Superior temporal gyrus (tissue), 1 donor: ENCODE results near the gene SMAD3.

Experiments
- DNase-seq: peaks from one replicate; pipeline ENCODE4 v3.0.0-alpha.2; 2016; ENCODE audit errors: extremely low spot score

SMAD3 gene

GRCh38 chr15:67080900-67081431 is 15.6 kb downstream of the SMAD3 start:
- DNase-seq = no peak

DNA sequence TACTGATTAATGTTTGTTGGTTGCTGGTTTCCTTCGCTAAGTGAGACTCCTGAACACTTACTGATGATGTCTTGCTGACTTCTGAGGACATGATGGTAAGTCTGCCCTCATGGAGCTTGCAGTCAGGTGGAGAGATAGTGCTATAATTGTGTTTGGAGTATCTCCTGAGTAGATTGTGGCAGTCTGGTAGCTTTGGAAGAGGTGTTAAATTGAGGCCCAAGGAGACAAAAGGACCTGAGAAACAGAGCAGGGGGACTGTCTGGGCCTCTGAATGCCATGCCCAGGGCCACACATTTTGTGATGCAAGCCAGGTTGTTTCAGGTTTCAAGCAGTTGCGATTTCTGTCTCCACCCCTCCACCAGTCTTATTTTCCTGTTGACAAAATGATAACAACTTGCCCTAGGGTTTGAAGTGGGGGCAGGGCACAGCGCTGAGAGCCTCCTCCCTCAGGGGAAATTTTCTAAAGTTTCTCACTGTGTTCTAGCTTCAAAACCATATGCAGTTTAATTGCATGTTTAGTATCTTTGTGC is 16.7 kb downstream of the SMAD3 start:
- DNase-seq = no peak

- DNase-seq = no peak
Observed at GRCh38 chr15:67083135-67083762, 17.8 kb downstream of the SMAD3 start.

GRCh38 chr15:67084561-67084960 is 19.2 kb downstream of the SMAD3 start:
- no peak for DNase-seq

DNA sequence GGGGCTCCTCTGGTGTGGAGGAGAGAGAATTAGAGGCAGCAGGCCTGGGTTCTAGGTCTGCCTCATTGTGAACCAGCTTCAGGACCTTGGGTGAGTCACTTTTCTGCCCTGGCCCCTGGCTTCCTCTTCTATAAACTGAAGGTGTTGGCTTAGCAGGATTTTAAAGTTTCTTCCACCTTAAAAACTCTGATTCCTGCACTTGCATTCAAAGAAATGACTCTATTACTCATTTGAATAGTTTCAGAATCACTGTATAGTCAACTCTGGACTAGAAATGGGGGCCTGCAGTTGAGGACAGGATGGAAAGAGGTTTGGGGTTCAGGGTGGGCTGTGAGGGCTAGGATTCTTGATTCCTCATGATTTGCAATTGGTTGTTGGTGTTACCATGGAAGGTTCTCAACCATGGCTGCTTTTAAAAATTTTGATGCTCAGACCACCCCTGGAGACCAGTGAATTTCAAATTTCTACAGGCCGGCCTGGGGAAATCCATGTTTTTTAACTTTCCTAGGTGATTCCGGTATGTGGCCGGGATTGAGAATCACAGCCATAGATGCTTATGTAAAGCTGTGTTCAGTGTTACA is 19.9 kb downstream of the SMAD3 start:
- DNase-seq = no peak

GRCh38 chr15:67085818-67086636 is 20.6 kb downstream of the SMAD3 start:
- DNase-seq = no peak

DNA sequence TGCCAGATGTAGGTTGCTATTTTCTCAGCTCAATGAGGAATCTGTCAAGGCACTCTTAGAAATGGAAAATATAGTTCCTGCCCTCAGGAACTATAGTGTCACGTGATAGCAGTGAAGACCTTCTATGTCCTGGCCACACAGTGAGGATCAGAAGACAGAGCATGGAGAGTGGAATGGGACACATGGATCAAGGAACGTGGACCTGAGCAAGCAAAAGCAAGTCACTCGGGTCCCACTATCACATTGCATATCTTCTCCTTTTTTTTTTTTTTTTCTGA is 21.2 kb downstream of the SMAD3 start:
- DNase-seq = no peak

DNA sequence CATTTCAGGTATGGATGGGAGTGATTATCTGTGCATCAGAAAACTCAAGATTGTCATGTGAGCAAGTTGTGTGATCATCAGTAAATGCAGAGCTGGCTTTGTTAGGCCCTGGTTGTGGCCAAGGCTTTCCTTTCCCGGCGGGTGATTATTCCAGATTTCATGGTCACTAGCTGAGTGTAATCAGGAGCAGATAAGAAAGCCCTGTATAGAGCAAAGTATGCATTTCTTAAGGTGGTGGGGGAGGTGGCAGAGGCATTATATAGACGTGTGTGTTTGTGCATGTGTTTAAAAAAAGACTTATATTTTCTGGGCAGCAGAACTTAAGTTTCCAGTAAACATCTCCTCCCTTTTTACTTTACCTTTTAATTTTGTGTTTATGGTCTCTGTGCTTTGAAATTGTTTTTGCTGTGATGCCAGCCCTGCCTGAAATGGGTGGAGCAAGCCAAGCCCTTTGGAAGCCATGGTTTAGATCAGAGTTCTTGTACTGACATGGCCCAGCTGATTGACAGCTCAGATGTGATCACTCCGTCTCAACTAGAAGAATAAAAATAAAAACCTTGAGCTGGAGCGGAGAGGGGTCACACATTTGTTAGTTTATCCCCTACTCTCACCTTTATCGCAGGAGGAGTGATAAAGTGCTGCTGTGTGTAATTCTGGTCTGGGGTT is 22.2 kb downstream of the SMAD3 start:
- DNase-seq = no peak

GRCh38 chr15:67089217-67090193 is 24.1 kb downstream of the SMAD3 start:
- no peak for DNase-seq

GRCh38 chr15:67090297-67091070 is 25.1 kb downstream of the SMAD3 start:
- DNase-seq = no peak

GRCh38 chr15:67091071-67091979 is 25.9 kb downstream of the SMAD3 start:
- no peak for DNase-seq

DNA sequence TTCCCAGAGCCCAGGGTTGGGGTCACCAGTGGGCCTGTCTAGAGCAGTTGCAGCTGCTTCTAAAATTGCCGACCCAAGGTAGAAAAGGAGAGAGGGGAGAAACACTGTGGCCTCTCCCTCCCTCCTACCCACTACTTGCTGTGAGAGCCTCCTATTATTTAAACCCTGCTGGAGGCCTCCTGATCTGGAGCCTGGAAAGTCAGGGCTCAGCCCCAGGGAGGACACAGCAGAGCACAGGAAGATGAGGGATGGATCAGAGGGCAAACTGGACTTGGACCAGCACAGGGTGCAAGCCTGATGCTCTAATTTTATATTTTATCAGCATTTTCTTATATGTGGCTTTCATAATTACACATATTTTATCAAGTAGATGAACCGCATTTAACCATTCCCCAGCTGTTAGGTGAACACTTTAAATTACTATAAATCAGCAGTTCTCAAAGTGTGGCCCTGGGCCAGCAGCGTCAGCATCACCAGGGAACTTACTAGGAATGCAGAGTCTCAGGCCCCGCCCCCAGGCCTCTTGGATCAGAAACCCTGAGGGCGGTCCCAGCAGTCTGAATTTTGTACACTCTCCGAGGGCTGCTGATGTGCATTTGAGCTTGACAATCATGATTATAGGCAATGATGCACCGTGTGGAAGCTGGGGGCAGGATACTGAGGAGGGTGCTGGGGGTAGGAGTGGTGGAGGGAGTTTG is 26.7 kb downstream of the SMAD3 start:
- DNase-seq = no peak

DNA sequence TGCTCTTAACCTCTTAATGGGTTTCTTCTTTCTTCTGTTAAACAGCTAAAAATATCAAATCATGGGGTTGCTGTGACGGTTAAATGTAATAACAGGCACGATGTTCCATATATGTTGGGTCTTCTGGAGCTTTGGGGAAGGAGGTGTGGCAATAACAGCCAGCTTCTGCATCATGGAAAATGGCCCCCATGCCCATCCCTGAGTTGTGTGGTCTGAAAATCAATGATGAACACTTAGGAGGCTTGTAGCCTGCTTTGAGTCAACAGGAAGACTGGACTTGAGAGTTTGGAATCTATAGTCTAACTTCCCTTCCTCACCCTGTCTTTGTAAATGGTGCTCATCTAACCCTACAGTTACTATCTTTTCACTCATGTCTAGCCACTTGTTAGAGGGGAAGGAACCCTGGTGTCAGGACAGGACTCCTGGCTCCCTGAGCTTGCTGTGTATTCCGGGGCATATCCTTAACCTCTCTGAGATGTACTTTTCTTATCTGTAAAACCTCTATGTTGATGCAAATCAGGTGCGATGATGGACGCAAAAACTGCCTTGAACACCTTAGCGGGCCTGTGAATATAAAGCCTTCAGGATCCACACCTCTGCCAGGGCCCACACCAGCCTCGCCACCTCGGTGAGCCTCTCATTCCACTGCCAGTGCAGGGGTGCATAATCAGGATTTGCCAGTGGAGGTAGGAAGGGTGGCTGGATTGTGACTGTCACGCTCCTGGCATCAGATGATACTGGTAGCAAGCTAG is 27.5 kb downstream of the SMAD3 start:
- no peak for DNase-seq

DNA sequence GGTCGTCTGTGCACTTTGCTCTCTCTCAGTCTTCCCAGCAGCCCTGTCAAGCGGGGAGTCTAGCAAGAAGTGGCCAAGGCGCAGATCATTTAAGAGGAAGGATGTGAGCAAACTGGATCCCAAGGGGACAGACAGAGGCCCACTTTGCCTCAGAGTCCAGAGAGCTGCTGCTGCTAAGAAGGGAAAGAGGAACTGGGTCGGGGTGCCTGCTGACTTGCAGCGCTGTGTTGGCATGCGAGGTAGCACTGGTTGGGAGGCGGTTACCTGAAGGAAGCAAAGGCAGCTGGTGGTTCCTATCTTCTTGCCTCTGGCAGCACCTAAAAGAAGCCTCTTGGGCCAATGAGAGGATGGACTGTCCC is 28.1 kb downstream of the SMAD3 start:
- DNase-seq = no peak

DNA sequence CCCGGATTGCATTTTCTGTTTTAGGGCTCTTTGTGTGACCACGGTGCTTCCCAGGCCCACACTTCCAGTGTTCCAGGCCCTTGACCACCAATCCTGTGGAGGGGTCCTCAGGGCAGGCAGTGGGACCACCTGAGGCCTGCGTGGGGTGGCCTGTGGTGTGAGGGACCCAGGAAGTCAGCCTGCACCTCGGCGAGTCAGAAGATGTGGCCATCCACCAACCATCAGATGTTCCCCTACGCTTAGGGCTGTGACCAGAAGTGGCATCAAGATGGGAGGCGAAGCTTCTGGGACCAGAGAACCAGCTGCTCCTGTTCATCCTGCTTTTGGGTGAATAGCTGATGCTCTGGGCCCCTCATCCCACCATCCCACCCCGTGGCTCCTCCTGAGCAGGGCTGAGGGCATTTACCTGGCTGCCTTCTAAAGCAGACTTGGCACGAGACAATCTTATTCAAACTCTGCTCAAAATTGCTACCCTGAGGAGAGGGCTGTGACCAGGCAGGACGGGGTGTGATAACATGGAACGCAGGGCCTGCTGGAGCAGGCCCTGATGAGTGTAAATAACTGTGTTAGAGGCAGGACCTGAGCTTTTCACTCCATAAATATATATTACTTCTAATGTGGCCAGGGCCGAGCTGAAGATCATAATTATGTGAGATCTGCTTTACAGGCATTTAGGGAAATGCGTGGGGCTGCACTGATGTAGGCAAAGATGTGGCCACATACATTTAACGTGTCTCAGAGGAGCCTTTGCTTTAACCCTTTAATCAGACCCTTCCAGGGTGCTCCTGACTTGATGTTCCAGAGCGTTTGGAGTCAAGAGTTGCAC is 28.8 kb downstream of the SMAD3 start:
- no peak for DNase-seq

- no peak for DNase-seq
Observed at GRCh38 chr15:67095912-67096311, 30.5 kb downstream of the SMAD3 start.
